Spleen (tissue), 11 donors: ENCODE results near the gene ASTL. TPM values are rescaled to one million over a fixed set of nuclear protein-coding genes. Genes with fewer than 3 reads are reported as not detected.

Source experiments
- DNase-seq: peaks from one replicate; pipeline ENCODE4 v3.0.0-alpha.2; 2020
- H3K27ac ChIP-seq, 8 donors: fragments of 200-600 bp; sonication (generic) in 7 of 8; 1 replicate in 4 of 8; 2 replicates in 4 of 8; pipeline versions ENCODE4 v1.5.0 to v1.8.0; 2016 to 2021; ENCODE audit warnings: inconsistent platforms in 4 of 8, mild to moderate bottlenecking in 4 of 8, moderate library complexity in 1 of 8
- H3K27me3 ChIP-seq, 7 donors: fragments of 200-600 bp; sonication (generic) in 6 of 7; replicated peaks in 1 of 7; 1 replicate in 4 of 7; 2 replicates in 3 of 7; pipeline versions ENCODE4 v1.5.0 to v1.8.0; 2016 to 2021; ENCODE audit warnings: inconsistent platforms in 3 of 7, mild to moderate bottlenecking in 1 of 7
- H3K36me3 ChIP-seq, 6 donors: fragments of 200-600 bp; sonication (generic) in 5 of 6; 1 replicate in 4 of 6; 2 replicates in 2 of 6; pipeline versions ENCODE4 v1.5.0 to v1.8.0; 2016 to 2021; ENCODE audit warnings: inconsistent platforms in 2 of 6
- H3K4me1 ChIP-seq, 6 donors: fragments of 200-600 bp; sonication (generic) in 5 of 6; 1 replicate in 3 of 6; 2 replicates in 3 of 6; pipeline versions ENCODE4 v1.5.0 to v1.8.0; 2016 to 2021; ENCODE audit warnings: inconsistent platforms in 3 of 6
- H3K4me3 ChIP-seq, 8 donors: fragments of 200-600 bp; sonication (generic) in 7 of 8; 1 replicate in 4 of 8; 2 replicates in 4 of 8; pipeline versions ENCODE4 v1.5.0 to v1.8.0; 2016 to 2021; ENCODE audit warnings: inconsistent platforms in 4 of 8, mild to moderate bottlenecking in 4 of 8, moderate library complexity in 2 of 8
- H3K9me3 ChIP-seq, 8 donors: fragments of 200-600 bp; sonication (generic) in 7 of 8; 1 replicate in 4 of 8; 2 replicates in 4 of 8; pipeline versions ENCODE4 v1.5.0 to v1.8.0; 2016 to 2021; ENCODE audit warnings: inconsistent platforms in 4 of 8
- CTCF ChIP-seq, 11 experiments: fragments of 200-600 bp in 7 of 11; fragments of 450-650 bp in 4 of 11; sonication (generic) in 4 of 11; IDR thresholded peaks in 8 of 11; conservative IDR thresholded peaks in 3 of 11; 1 replicate in 7 of 11; 2 replicates in 4 of 11; pipeline versions ENCODE4 v1.4.0 to v1.8.0; 2016 to 2021; ENCODE audit warnings: antibody characterized with exemption in 11 of 11, inconsistent platforms in 4 of 11, mild to moderate bottlenecking in 1 of 11
- POLR2A ChIP-seq, 3 donors: fragments of 450-650 bp; IDR thresholded peaks; one replicate each; pipeline ENCODE4 v1.5.1; 2017; ENCODE audit warnings: antibody characterized with exemption in 3 of 3, mild to moderate bottlenecking in 1 of 3
- POLR2AphosphoS5 ChIP-seq, 3 donors: sonication (generic); formaldehyde crosslinking; IDR thresholded peaks; one replicate each; pipeline ENCODE4 v1.5.1; 2017; ENCODE audit warnings: antibody characterized with exemption in 3 of 3
- whole genome bisulfite sequencing, 5 donors: extraction: QIAGEN DNeasy Blood & Tissue Kit in 3 of 5; methylation state at CpG; one replicate each; pipeline versions ENCODE4 v1.1.5 to v1.1.7; 2013 to 2018; 5-methylcytosine and 5-hydroxymethylcytosine counted together
- intact Hi-C: fragments of 100-400 bp; cut with DNase I; formaldehyde crosslinking; loops from one replicate; pipeline ENCODE4 v1.15.0; 2023; ENCODE audit warnings: low total_unique reads
- polyA plus RNA-seq, 3 donors: library from polyadenylated mRNA; stranded (reverse); fragments of 200-250 nt; gene quantifications; one replicate each; pipeline ENCODE4 v1.2.1, GENCODE V29; 2013
- total RNA-seq, 7 donors: library from RNA; depleted of rRNA in 3 of 7; stranded (reverse); fragments of >200 nt in 3 of 7; fragmentation: NEBNext Ultra II Directional in 4 of 7; extraction: Animal tissue kit (Norgen Biotek cat#: 25700) in 4 of 7; gene quantifications; one replicate each; pipeline versions ENCODE4 v1.1.0 to v1.2.1, GENCODE V29; 2016 to 2021
- donor health status: healthy with polysubstance abuse.
- donor health status: DM: no; HTN: no; CAD: no; lungs with moderate emphysema.
- donor health status: DM: no; HTN: no; CAD: no.
- donor health status: Bipolar disorder and iron deficiency.
- donor health status: healthy.
- donor health status: DM: no; HTN: no; CAD: no.
- donor health status: DM: yes; HTN: yes; CAD: no.

The ASTL gene
- total and polyA plus RNA-seq, 10 donors = 0.24 to 2.2 (median 0.52) TPM; not detected in 1

- no peaks in the 10 kb centered on the region for H3K27me3 ChIP-seq
- H3K4me1 ChIP-seq = peaks cover 0 to 21% (median 4%) of the 10 kb centered on the region in 6 donors
- no peaks in the 10 kb centered on the region for H3K9me3 ChIP-seq
- H3K4me3 ChIP-seq = no peak overlapping the region
- H3K36me3 ChIP-seq = peaks cover 0 to 5% (median 0%) of the 10 kb centered on the region in 6 donors
- TF ChIP-seq CTCF (IDR thresholded peaks at IDR 0.05 in 8 of 11, conservative IDR thresholded peaks at IDR 0.05 in 3 of 11) (no peak), POLR2AphosphoS5 (IDR thresholded peaks at IDR 0.05) (no peak), POLR2A (IDR thresholded peaks at IDR 0.05) (no peak)
- no peak for DNase-seq
- H3K27ac ChIP-seq = no peak overlapping the region
- 77 to 95% (median 87%) methylated on average over 5 of the region's 5 CpGs for WGBS, 5 donors
- intact Hi-C loops = no loop called here
These were observed 2.7 kb downstream of the ASTL start for GRCh38 chr2:96135621-96136020.

- 81 to 88% (median 85%) methylated on average over 9 of the region's 9 CpGs for WGBS, 5 donors
- intact Hi-C loops = no loop called here
- TF ChIP-seq CTCF (IDR thresholded peaks at IDR 0.05 in 8 of 11, conservative IDR thresholded peaks at IDR 0.05 in 3 of 11) (no peak), POLR2A (IDR thresholded peaks at IDR 0.05) (no peak), POLR2AphosphoS5 (IDR thresholded peaks at IDR 0.05) (no peak)
- Histone ChIP-seq H3K4me1 (peaks cover 0 to 20% (median 4%) of the 10 kb centered on the region in 6 donors), H3K4me3 (no peak overlapping the region), H3K27ac (no peak overlapping the region), H3K27me3 (no peaks in the 10 kb centered on the region), H3K36me3 (peaks cover 0 to 5% (median 0%) of the 10 kb centered on the region in 6 donors), H3K9me3 (no peaks in the 10 kb centered on the region)
- no peak for DNase-seq
These were observed 3.1 kb downstream of the ASTL start for GRCh38 chr2:96135171-96135570.

- intact Hi-C loops = no loop called here
- Histone ChIP-seq H3K4me1 (peaks cover 0 to 18% (median 4%) of the 10 kb centered on the region in 6 donors), H3K27me3 (no peaks in the 10 kb centered on the region), H3K9me3 (no peaks in the 10 kb centered on the region), H3K27ac (no peak overlapping the region), H3K36me3 (peaks cover 0 to 5% (median 0%) of the 10 kb centered on the region in 6 donors), H3K4me3 (no peak overlapping the region)
- WGBS, 5 donors = 86 to 94% (median 92%) methylated on average over 3 to 11 of the region's 11 CpGs
- TF ChIP-seq POLR2AphosphoS5 (IDR thresholded peaks at IDR 0.05) (peak in 1 of 3 donors; percentile 27), CTCF (IDR thresholded peaks at IDR 0.05 in 8 of 11, conservative IDR thresholded peaks at IDR 0.05 in 3 of 11) (no peak)
- DNase-seq = no peak
These were observed 3.9 kb downstream of the ASTL start for GRCh38 chr2:96134421-96134820.

DNA sequence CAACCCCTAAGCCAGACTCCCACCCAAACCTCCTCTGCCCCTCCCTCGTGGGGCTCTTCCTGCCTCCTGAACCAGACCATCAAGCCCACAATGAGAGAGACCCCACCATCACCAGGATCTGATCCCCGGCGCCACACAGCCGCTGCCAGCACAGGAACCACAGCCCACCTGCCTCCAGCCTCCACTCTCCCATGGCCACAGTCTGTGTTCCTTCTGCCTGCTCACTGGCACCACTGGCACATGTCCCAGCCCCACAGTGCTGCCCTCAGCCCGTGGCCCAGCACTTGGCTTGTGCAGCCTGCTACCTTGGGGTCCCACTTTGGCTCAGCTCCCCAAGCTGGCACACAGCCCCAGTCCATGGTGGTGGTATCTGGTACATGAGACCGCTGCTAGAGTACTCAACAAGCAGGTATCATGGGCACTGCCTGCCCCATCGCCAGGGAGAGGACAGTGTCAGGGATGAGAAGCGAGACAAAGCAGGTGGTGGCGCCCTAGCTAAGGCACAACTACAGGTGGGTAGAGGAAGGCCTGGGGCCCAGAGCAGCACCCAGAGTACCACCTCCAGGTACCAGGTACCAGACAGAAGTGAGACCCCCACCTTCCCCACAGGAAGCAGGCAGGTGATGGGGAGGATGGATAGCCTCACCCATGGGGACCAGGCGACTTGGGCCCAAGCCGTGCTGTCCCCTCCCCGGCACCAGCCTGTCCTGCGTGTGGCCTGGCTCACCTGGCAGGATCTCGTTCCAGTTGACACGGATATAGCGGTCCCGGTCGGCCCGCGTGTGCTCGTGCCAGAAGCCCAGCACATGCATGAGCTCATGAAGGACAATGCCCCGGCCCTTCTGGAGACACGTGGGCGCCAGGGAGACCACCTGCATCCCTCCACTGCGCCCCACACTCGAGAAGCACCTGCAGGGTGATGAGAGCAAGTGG is 6.2 kb downstream of the ASTL start:
- intact Hi-C loops = no loop called here
- Histone ChIP-seq H3K27ac (peak overlapping the region in 2 of 8 donors; percentile 9 to 46), H3K27me3 (no peaks in the 10 kb centered on the region), H3K4me3 (no peak overlapping the region), H3K9me3 (no peaks in the 10 kb centered on the region), H3K36me3 (peaks cover 0 to 5% (median 0%) of the 10 kb centered on the region in 6 donors), H3K4me1 (no peaks in the 10 kb centered on the region)
- 88 to 97% (median 91%) methylated on average over 14 to 26 of the region's 26 CpGs for WGBS, 5 donors
- TF ChIP-seq POLR2A (IDR thresholded peaks at IDR 0.05) = no peak
- TF ChIP-seq POLR2AphosphoS5 (IDR thresholded peaks at IDR 0.05) = no peak
- DNase-seq = no peak
